Left ventricle myocardium inferior (tissue), 1 donor: ENCODE data around the gene ZSWIM3. TPM values are rescaled to one million over a fixed set of nuclear protein-coding genes. Genes with fewer than 3 reads are reported as not detected.

Source experiments
- DNase-seq: peaks from one replicate; pipeline ENCODE4 v3.0.0-alpha.2; 2020
- H3K27ac ChIP-seq: fragments of 200-600 bp; replicated peaks from 2 replicates; pipeline ENCODE4 v1.8.0; 2021
- H3K27me3 ChIP-seq: fragments of 200-600 bp; 2 replicates; pipeline ENCODE4 v1.8.0; 2021; ENCODE audit warnings: low read depth
- H3K36me3 ChIP-seq: fragments of 200-600 bp; 2 replicates; pipeline ENCODE4 v1.8.0; 2021
- H3K4me1 ChIP-seq: fragments of 200-600 bp; 2 replicates; pipeline ENCODE4 v1.8.0; 2021
- H3K4me3 ChIP-seq: fragments of 200-600 bp; 2 replicates; pipeline ENCODE4 v1.8.0; 2021; ENCODE audit warnings: mild to moderate bottlenecking, moderate library complexity
- H3K9me3 ChIP-seq: fragments of 200-600 bp; replicated peaks from 2 replicates; pipeline ENCODE4 v1.8.0; 2021
- intact Hi-C: fragments of 100-400 bp; cut with micrococcal nuclease; formaldehyde crosslinking; loops from one replicate; pipeline ENCODE4 v1.11.0; 2022
- total RNA-seq: library from RNA; stranded (reverse); fragmentation: NEBNext Ultra II Directional; extraction: Animal tissue kit (Norgen Biotek cat#: 25700); gene quantifications from one replicate; pipeline ENCODE4 v1.2.1, GENCODE V29; 2021
- TF ChIP-seq, protein P1 (sequence below): fragments of 200-600 bp; IDR thresholded peaks from 2 replicates; pipeline ENCODE4 v1.8.0; 2021; ENCODE audit warnings: antibody characterized with exemption, mild to moderate bottlenecking, borderline replicate concordance
- donor health status: DM: no; HTN: yes; CAD: no; lungs with severe emphysema.

ZSWIM3 gene
- total RNA-seq, 1 donor from 2014 or later: 2.0 TPM

GRCh38 chr20:45893831-45894230, 36.4 kb downstream of the ZSWIM3 start:
- Histone ChIP-seq H3K9me3 (no peaks in the 10 kb centered on the region), H3K4me3 (no peak overlapping the region), H3K27ac (no peak overlapping the region), H3K4me1 (peaks cover 41% of the 10 kb centered on the region), H3K27me3 (no peaks in the 10 kb centered on the region), H3K36me3 (peaks cover 65% of the 10 kb centered on the region)
- DNase-seq: no peak
- intact Hi-C loops: loop anchor here (5.0 kb wide), 1 partner anchor 38 kb away; the partner anchor contains the start of gene PCIF1
- TF ChIP-seq, protein P1, sequence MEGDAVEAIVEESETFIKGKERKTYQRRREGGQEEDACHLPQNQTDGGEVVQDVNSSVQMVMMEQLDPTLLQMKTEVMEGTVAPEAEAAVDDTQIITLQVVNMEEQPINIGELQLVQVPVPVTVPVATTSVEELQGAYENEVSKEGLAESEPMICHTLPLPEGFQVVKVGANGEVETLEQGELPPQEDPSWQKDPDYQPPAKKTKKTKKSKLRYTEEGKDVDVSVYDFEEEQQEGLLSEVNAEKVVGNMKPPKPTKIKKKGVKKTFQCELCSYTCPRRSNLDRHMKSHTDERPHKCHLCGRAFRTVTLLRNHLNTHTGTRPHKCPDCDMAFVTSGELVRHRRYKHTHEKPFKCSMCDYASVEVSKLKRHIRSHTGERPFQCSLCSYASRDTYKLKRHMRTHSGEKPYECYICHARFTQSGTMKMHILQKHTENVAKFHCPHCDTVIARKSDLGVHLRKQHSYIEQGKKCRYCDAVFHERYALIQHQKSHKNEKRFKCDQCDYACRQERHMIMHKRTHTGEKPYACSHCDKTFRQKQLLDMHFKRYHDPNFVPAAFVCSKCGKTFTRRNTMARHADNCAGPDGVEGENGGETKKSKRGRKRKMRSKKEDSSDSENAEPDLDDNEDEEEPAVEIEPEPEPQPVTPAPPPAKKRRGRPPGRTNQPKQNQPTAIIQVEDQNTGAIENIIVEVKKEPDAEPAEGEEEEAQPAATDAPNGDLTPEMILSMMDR: no peak

DNA sequence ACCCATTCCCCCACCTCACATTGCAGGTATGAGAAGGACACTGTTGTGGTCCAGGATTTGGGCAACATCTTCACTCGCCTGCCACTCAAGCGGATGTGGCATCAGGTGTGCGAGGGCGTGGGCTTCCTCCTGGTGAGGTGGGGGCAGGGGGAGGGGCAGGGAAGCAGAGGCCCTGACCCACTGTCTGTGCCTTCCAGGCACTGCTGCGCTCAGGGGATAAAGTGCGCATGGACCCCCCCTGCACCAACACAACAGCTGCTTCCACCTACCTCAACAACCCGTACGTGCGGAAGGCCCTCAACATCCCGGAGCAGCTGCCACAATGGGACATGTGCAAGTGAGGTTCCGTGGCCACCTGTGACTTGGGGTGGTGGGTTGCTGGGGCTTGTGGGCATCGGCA, 37.4 kb downstream of the ZSWIM3 start:
- Histone ChIP-seq H3K27ac (no peak overlapping the region), H3K9me3 (no peaks in the 10 kb centered on the region), H3K4me3 (no peak overlapping the region), H3K4me1 (peaks cover 31% of the 10 kb centered on the region), H3K27me3 (no peaks in the 10 kb centered on the region), H3K36me3 (peaks cover 74% of the 10 kb centered on the region)
- DNase-seq: no peak
- intact Hi-C loops: loop anchor here (5.0 kb wide), 1 partner anchor 38 kb away; the partner anchor contains the start of gene PCIF1
- TF ChIP-seq, protein P1: no peak

- Histone ChIP-seq H3K27me3 (no peaks in the 10 kb centered on the region), H3K4me1 (peaks cover 15% of the 10 kb centered on the region), H3K4me3 (no peak overlapping the region), H3K9me3 (no peaks in the 10 kb centered on the region), H3K27ac (no peak overlapping the region), H3K36me3 (peaks cover 89% of the 10 kb centered on the region)
- DNase-seq: no peak
- TF ChIP-seq, protein P1: no peak
- intact Hi-C loops: no loop called here
These were observed 39.3 kb downstream of the ZSWIM3 start for GRCh38 chr20:45896641-45897161.

- DNase-seq: no peak
- Histone ChIP-seq H3K36me3 (peaks cover 93% of the 10 kb centered on the region), H3K9me3 (no peaks in the 10 kb centered on the region), H3K4me3 (no peak overlapping the region), H3K27ac (no peak overlapping the region), H3K4me1 (peaks cover 9% of the 10 kb centered on the region), H3K27me3 (no peaks in the 10 kb centered on the region)
- TF ChIP-seq, protein P1: no peak
- intact Hi-C loops: no loop called here
These were observed 39.9 kb downstream of the ZSWIM3 start for GRCh38 chr20:45897289-45897688.

DNA sequence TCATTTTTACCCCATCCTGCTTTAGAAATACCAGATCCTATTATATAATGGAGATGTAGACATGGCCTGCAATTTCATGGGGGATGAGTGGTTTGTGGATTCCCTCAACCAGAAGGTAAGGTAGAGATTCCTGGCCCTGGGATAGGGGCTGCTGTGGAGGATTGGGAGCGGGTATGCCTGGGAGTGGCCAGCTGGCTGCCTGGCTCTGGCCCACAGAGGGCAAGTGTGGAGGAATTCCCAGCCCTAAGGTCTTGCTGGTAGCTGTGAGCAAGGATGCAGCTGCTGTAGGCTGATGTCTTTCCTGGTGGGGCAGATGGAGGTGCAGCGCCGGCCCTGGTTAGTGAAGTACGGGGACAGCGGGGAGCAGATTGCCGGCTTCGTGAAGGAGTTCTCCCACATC, 40.3 kb downstream of the ZSWIM3 start:
- Histone ChIP-seq H3K27me3 (no peaks in the 10 kb centered on the region), H3K27ac (no peak overlapping the region), H3K4me3 (no peak overlapping the region), H3K4me1 (peaks cover 5% of the 10 kb centered on the region), H3K9me3 (no peaks in the 10 kb centered on the region), H3K36me3 (peaks cover 93% of the 10 kb centered on the region)
- TF ChIP-seq, protein P1: no peak
- intact Hi-C loops: no loop called here
- DNase-seq: no peak
